ENCODE data around the gene MRGPRG. TPM values are rescaled to one million over a fixed set of nuclear protein-coding genes. Genes with fewer than 3 reads are reported as not detected.

MRGPRG gene
- total RNA-seq, 1 donor from 2014 or later = not detected

DNA sequence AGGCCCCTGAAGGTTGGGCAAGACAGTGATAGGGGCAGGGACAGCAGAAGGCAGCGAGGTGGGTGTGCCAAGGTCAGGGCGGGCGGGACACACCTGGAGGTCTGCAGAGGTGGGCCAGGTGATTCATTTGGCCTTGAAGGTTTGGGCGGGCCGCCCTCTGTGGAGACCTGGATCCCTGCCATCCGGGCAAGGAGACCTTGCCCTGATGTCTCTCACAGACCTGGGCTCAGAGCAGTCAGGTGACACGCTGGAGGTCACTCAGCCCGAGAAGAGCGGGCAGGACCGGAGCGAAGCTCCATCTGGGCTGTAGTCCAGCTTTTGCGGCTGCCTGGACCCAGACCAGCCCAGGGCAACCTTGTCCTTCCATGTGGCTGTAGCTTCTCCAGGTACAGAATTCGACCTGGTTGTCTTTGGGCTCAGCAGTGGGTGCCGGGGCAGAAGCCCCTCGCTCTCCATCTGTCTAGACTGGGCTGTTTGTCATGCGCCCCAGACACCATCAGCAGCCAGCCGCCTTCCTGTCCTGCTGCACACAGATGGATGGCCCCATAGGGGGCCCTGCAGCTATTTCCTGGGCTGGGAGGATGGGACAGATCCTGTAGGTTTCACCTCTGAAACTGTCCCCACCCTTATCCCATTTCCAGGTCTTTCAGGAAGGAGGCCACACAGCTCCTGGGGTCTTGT, 3.1 kb downstream of the MRGPRG start:
- Histone ChIP-seq H3K4me3 (no peak overlapping the region), H3K4me1 (no peaks in the 10 kb centered on the region), H3K27ac (no peak overlapping the region), H3K9me3 (no peaks in the 10 kb centered on the region), H3K36me3 (no peaks in the 10 kb centered on the region), H3K27me3 (peaks cover 5% of the 10 kb centered on the region)
- intact Hi-C loops (cut with DNase I) = loop anchor here (5.0 kb wide), 2 partner anchors 43 to 178 kb away; no protein-coding TSS in a partner anchor
- TF ChIP-seq, protein P1, sequence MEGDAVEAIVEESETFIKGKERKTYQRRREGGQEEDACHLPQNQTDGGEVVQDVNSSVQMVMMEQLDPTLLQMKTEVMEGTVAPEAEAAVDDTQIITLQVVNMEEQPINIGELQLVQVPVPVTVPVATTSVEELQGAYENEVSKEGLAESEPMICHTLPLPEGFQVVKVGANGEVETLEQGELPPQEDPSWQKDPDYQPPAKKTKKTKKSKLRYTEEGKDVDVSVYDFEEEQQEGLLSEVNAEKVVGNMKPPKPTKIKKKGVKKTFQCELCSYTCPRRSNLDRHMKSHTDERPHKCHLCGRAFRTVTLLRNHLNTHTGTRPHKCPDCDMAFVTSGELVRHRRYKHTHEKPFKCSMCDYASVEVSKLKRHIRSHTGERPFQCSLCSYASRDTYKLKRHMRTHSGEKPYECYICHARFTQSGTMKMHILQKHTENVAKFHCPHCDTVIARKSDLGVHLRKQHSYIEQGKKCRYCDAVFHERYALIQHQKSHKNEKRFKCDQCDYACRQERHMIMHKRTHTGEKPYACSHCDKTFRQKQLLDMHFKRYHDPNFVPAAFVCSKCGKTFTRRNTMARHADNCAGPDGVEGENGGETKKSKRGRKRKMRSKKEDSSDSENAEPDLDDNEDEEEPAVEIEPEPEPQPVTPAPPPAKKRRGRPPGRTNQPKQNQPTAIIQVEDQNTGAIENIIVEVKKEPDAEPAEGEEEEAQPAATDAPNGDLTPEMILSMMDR (IDR thresholded peaks at IDR 0.05) = no peak
- no peak for DNase-seq (ENCODE audit: low spot score in 2 of 2)

DNA sequence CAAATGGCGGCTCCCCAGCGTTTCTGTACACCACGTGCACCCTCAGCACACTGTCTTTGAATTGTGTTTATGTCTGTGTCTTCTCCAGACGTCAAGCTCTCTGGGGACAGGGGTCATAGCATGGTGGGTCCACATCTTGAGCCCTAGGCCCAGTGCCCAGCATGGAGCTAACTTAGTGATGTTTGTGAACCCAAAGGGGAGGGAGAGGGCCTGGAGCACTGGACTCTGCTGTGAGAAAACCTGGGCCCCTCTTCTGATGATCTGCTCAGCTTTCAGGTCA, 4.3 kb downstream of the MRGPRG start:
- Histone ChIP-seq H3K9me3 (no peaks in the 10 kb centered on the region), H3K4me3 (no peak overlapping the region), H3K27me3 (peaks cover 5% of the 10 kb centered on the region), H3K36me3 (no peaks in the 10 kb centered on the region), H3K4me1 (no peaks in the 10 kb centered on the region), H3K27ac (no peak overlapping the region)
- TF ChIP-seq, protein P1 (IDR thresholded peaks at IDR 0.05) = no peak
- no peak for DNase-seq (ENCODE audit: low spot score in 2 of 2)
- intact Hi-C loops (cut with DNase I) = no loop called here

DNA sequence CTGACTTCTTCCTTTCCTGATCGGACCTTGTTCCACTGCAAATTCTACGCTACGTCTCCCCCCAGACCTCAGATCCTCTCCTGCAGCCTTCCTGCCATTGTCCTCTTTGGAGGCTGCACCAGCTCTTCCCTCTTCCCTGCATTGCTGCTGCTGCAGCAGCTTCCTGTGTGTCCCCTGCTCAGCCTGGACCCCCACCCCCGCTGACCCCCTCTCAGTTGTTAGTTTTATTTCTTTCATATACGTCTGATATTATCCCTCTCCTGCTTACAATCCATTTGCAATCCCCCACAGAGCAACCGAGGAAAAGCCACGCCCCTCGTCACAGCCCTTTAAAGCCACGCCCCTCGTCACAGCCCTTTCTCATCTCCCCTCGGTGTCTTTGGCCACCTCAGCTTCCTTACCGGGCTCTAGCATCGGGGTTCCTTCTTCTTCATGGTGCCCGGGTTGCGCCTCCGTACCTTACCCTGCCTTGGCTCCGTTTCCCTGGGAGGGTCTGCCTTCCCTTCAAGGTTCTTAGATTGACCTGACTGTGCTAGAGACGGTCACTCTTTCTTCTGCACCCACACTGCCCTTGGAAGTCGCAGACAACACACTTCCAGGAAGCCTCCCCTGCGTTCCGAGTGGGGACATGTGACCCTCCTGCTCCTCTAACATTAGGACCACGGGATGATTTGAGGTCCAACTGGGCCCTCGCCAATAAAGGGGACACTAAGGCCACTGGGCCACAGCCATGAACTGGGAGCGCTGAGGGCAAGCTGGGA, 4.8 kb downstream of the MRGPRG start:
- intact Hi-C loops (cut with DNase I) = no loop called here
- H3K4me3 ChIP-seq = no peak overlapping the region
- H3K9me3 ChIP-seq = no peaks in the 10 kb centered on the region
- no peaks in the 10 kb centered on the region for H3K4me1 ChIP-seq
- H3K27me3 ChIP-seq = peaks cover 5% of the 10 kb centered on the region
- TF ChIP-seq, protein P1 (IDR thresholded peaks at IDR 0.05) = no peak
- DNase-seq (ENCODE audit: low spot score in 2 of 2) = no peak
- H3K27ac ChIP-seq = no peak overlapping the region
- H3K36me3 ChIP-seq = no peaks in the 10 kb centered on the region

DNA sequence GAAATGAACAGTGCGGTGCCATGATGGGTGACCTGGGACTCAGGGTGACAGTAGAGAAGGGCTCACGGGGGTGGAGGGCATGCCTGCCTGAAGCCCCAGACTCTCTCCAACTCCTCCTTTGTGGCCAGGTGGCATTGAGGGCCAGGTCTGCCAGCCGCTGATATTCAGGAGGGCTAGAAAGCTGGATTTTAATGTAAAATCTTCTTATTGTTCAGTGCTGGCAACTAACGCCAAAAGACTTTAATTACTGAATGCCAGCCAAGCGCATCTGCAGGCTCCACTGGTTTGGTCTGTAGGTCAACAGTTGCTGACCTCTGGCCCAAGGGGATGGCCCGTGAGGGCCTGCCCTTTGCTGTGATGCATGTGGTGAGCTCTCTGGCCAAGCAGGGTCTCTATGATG, 10.3 kb downstream of the MRGPRG start:
- no peaks in the 10 kb centered on the region for H3K27me3 ChIP-seq
- no peak overlapping the region for H3K27ac ChIP-seq
- DNase-seq (ENCODE audit: low spot score in 2 of 2) = no peak
- H3K4me1 ChIP-seq = peaks cover 3 to 10% of the 10 kb centered on the region in 2 donors
- H3K9me3 ChIP-seq = no peaks in the 10 kb centered on the region
- H3K36me3 ChIP-seq = no peaks in the 10 kb centered on the region
- TF ChIP-seq, protein P1 (IDR thresholded peaks at IDR 0.05) = no peak
- no peak overlapping the region for H3K4me3 ChIP-seq
- intact Hi-C loops (cut with DNase I) = no loop called here

DNA sequence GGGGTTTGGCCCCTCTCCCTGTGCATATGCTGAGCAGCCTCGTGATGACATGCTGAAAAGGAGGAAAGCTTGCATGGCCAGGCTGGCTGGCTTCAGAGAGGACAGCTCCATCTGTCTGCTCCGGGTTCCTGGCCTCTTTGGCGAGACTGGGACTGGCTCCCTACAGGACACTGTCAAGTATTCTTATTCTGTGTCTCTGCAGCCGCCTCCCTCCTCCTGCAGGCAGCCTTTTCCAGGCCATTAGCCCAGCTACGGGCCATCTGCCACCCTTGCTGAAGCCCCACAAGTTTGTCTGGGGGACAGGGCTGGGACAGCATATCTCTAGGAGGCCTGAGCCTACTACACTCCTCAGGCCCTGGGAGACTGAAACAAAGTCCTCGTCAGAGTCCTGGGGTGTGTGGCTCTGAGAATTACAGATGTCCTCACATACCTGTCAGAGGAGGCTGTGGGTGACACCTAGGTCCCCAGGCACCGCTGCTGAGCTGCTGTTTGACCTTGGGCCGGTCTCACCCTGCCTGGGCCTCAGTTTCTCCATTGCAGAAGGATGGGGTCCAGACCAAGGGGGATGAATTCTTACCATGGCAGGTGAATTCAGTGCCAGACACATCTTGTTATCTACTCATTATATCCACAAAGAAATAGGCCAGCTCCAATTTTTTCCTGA, 11.0 kb downstream of the MRGPRG start:
- Histone ChIP-seq H3K4me3 (no peak overlapping the region), H3K27me3 (no peaks in the 10 kb centered on the region), H3K4me1 (peaks cover 3 to 16% of the 10 kb centered on the region in 2 donors), H3K36me3 (no peaks in the 10 kb centered on the region), H3K9me3 (no peaks in the 10 kb centered on the region), H3K27ac (no peak overlapping the region)
- intact Hi-C loops (cut with DNase I) = no loop called here
- TF ChIP-seq, protein P1 (IDR thresholded peaks at IDR 0.05) = no peak
- DNase-seq (ENCODE audit: low spot score in 2 of 2) = no peak

Data from ascending aorta (tissue), 2 donors.